HCT116 (cell line): ENCODE data around the gene PGBD5. TPM values are rescaled to one million over a fixed set of nuclear protein-coding genes. Genes with fewer than 3 reads are reported as not detected.
"Not testable (repeated sequence)": the region's sequence is repeated elsewhere in the genome, so short reads cannot be mapped to it uniquely, and the experiment has no call there.

ENCODE experiments used
- ATAC-seq: fragments of 200-7000 bp; cut with Tn5 transposase; 2 replicates; pipeline ENCODE4 v1.9.1; 2020; ENCODE audit warnings: mild to moderate bottlenecking, moderate library complexity
- BruUV-seq: library from RNA; stranded (reverse); fragments of 400-500 nt; replicated peaks from 2 replicates; lab custom pipeline; 2021; lab: Mats Ljungman, UMichigan
- CTCF ChIA-PET: fragments of 300-600 bp; sonication (Branson Sonifier 250); formaldehyde crosslinking; loops from one replicate; lab custom pipeline; 2021; ENCODE audit warnings: antibody characterized with exemption; lab: Charles Lee
- POLR2A ChIA-PET: fragments of 300-600, 350-600 bp; sonication (Branson Sonifier 250); formaldehyde crosslinking; loops from one replicate; lab custom pipeline; 2021; ENCODE audit warnings: antibody characterized with exemption; lab: Charles Lee
- RAD21 ChIA-PET, 2 experiments: fragments of 300-600 bp; sonication (Branson Sonifier 250); formaldehyde crosslinking; loops; one replicate each; lab custom pipeline; 2023; ENCODE audit warnings: low total read pairs in 2 of 2; ENCODE audit not compliant: uncharacterized antibody in 2 of 2, unreplicated experiment in 2 of 2, low non-redundant PET in 1 of 2; lab: Charles Lee
- DNase-seq: peaks from one replicate; pipeline ENCODE4 v3.0.0-alpha.2; 2010; ENCODE audit warnings: low read depth, low spot score
- H2AFZ ChIP-seq: fragments of 200-600 bp; shearing (Covaris generic), sonication (generic); 2 replicates; pipeline ENCODE4 v1.6.1; 2017; ENCODE audit warnings: low read depth, mixed run types, mixed read lengths, antibody characterized with exemption, low read length; ENCODE audit not compliant: poor library complexity, severe bottlenecking
- H3K27ac ChIP-seq: 2 replicates; pipeline ENCODE4 v1.5.1; 2012; ENCODE audit warnings: low read depth, low read length
- H3K27me3 ChIP-seq: fragments of 200-600 bp; sonication (generic); 2 replicates; pipeline ENCODE4 v1.6.1; 2016; ENCODE audit warnings: mixed run types, low read length, mixed read lengths; ENCODE audit not compliant: insufficient read depth
- H3K36me3 ChIP-seq, 2 experiments: fragments of 200-500 bp in 1 of 2; fragments of 200-600 bp in 1 of 2; sonication (Bioruptor generic) in 1 of 2; sonication (generic) in 1 of 2; 2 replicates each; pipeline versions ENCODE4 v1.5.1 to v1.6.1; 2014 to 2016; ENCODE audit warnings: low read length in 2 of 2, inconsistent platforms in 1 of 2, mixed read lengths in 1 of 2, mixed run types in 1 of 2; ENCODE audit not compliant: insufficient read depth in 2 of 2, control insufficient read depth in 1 of 2
- H3K4me1 ChIP-seq, 2 experiments: fragments of 200-600 bp in 1 of 2; sonication (generic) in 1 of 2; 2 replicates each; pipeline versions ENCODE4 v1.5.1 to v1.6.1; 2012 to 2017; ENCODE audit warnings: low read length in 2 of 2, inconsistent platforms in 1 of 2, mild to moderate bottlenecking in 1 of 2, mixed read lengths in 1 of 2, mixed run types in 1 of 2, moderate library complexity in 1 of 2; ENCODE audit not compliant: insufficient read depth in 2 of 2, control insufficient read depth in 1 of 2
- H3K4me2 ChIP-seq: fragments of 200-600 bp; sonication (generic); 2 replicates; pipeline ENCODE4 v1.6.1; 2017; ENCODE audit warnings: mixed run types, low read length, mixed read lengths
- H3K4me3 ChIP-seq, 2 experiments: fragments of 200-600 bp in 1 of 2; sonication (generic) in 1 of 2; replicated peaks in 1 of 2; 2 replicates each; pipeline ENCODE4 v1.5.1; 2011 to 2016; ENCODE audit warnings: low read length in 2 of 2, control low read depth in 1 of 2, low read depth in 1 of 2, mild to moderate bottlenecking in 1 of 2, mixed read lengths in 1 of 2, mixed run types in 1 of 2
- H3K79me2 ChIP-seq: fragments of 200-600 bp; sonication (generic); 2 replicates; pipeline ENCODE4 v1.6.1; 2017; ENCODE audit warnings: mild to moderate bottlenecking, mixed run types, low read length, moderate library complexity, mixed read lengths; ENCODE audit not compliant: insufficient read depth
- H3K9ac ChIP-seq: fragments of 200-600 bp; sonication (generic); 2 replicates; pipeline ENCODE4 v1.6.1; 2016; ENCODE audit warnings: low read length, mixed read lengths
- H3K9me2 ChIP-seq: fragments of 200-600 bp; sonication (generic), shearing (Covaris generic); 2 replicates; pipeline ENCODE4 v1.6.1; 2017; ENCODE audit warnings: mixed run types, mild to moderate bottlenecking, moderate library complexity; ENCODE audit not compliant: insufficient read depth
- H3K9me3 ChIP-seq, 2 experiments: fragments of 200-500 bp in 1 of 2; fragments of 200-600 bp in 1 of 2; sonication (Bioruptor generic) in 1 of 2; sonication (generic) in 1 of 2; 2 replicates each; pipeline ENCODE4 v1.6.1; 2014 to 2017; ENCODE audit warnings: low read length in 2 of 2, mixed read lengths in 2 of 2, inconsistent platforms in 1 of 2, low read depth in 1 of 2, mild to moderate bottlenecking in 1 of 2, mixed run types in 1 of 2, moderate library complexity in 1 of 2; ENCODE audit not compliant: control insufficient read depth in 1 of 2, insufficient read depth in 1 of 2
- H4K20me1 ChIP-seq: fragments of 200-600 bp; sonication (generic), shearing (Covaris generic); 2 replicates; pipeline ENCODE4 v1.6.1; 2017; ENCODE audit warnings: mixed run types, mild to moderate bottlenecking, moderate library complexity; ENCODE audit not compliant: insufficient read depth
- ELF1 ChIP-seq: IDR thresholded peaks from 2 replicates; pipeline ENCODE4 v1.6.1; 2012; ENCODE audit warnings: low read depth, borderline replicate concordance
- JUND ChIP-seq: IDR thresholded peaks from 2 replicates; pipeline ENCODE4 v1.6.1; 2012
- POLR2A ChIP-seq: IDR thresholded peaks from 2 replicates; pipeline ENCODE4 v1.7.0; 2011; ENCODE audit warnings: borderline replicate concordance; ENCODE audit not compliant: insufficient read depth, insufficient read length; ENCODE audit errors: extremely low read depth
- RAD21 ChIP-seq: IDR thresholded peaks from 2 replicates; pipeline ENCODE4 v1.6.1; 2012; ENCODE audit warnings: low read depth, mild to moderate bottlenecking
- SIN3A ChIP-seq: IDR thresholded peaks from 2 replicates; pipeline ENCODE4 v1.6.1; 2012; ENCODE audit warnings: low read depth
- SRF ChIP-seq: IDR thresholded peaks from 2 replicates; pipeline ENCODE4 v1.6.1; 2012; ENCODE audit warnings: low read depth
- ZNF274 ChIP-seq: fragments of 200-500 bp; sonication (Bioruptor generic); IDR thresholded peaks from 2 replicates; pipeline ENCODE4 v1.6.1; 2014; ENCODE audit warnings: mild to moderate bottlenecking, low read depth, low read length, inconsistent platforms
- intact Hi-C: fragments of 100-400 bp; cut with micrococcal nuclease; formaldehyde crosslinking; loops from 2 replicates; pipeline ENCODE4 v1.10.0; 2022
- total RNA-seq: library from RNA; stranded (reverse); gene quantifications from one replicate; pipeline ENCODE4 v1.2.1, GENCODE V29; 2021; ENCODE audit not compliant: unreplicated experiment
- TF ChIP-seq, protein P1 (sequence below): IDR thresholded peaks from 2 replicates; pipeline ENCODE4 v1.6.1; 2012

The PGBD5 gene
- total RNA-seq, 1 experiment from 2014 or later = 0.27 TPM

DNA sequence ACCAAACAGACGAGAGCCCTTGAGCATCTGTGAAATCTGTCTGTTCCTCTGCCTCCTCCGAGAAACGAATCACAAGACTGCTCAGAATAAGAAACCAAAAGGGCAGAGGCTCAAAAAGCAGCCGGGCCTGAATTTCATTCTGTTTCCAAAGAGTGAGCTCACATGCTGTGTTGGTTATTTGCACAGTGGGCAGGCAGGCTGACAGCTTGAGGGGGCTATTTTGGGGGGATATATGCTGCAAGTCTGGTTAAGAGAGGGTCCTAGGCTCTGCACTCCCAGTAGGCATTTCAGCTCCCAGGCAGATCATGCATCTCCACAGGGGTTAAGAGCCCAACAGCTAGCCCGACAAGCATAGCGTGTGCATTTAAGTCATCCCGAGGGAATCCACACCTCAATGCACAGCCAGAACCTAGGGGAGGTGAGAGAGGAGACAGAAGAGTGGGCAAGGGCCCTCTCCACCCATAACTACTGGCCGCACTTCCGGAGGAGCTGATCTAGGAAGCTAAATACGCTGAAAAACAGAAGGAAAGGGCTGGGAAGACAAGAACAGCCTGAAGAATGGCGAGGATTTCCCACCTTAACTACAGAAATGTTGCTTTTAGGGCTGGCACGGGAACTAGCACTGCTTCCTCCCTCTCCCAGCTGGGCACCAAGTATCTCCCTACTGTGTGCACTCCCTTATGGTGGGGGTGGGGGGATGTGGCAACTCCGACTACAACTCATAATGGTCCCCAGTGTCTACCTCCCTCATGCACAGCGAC is 3.7 kb downstream of the PGBD5 start:
- ATAC-seq (no peak), DNase-seq (no peak)
- no peak overlapping the region for H3K4me3 ChIP-seq
- CTCF ChIA-PET = no interaction called here
- RAD21 ChIA-PET = no interaction called here
- no peak overlapping the region for H3K4me2 ChIP-seq
- POLR2A ChIA-PET = no interaction called here
- no TSS peak for BruUV-seq
- no peak overlapping the region for H2AFZ ChIP-seq
- H3K4me1 ChIP-seq = no peaks in the 10 kb centered on the region
- H3K27me3 ChIP-seq = peaks cover 33% of the 10 kb centered on the region
- no peaks in the 10 kb centered on the region for H3K9me2 ChIP-seq
- no peaks in the 10 kb centered on the region for H3K9me3 ChIP-seq
- peak; percentile 57 for TF ChIP-seq POLR2A
- no peak for TF ChIP-seq RAD21
- intact Hi-C loops = no loop called here
- H3K79me2 ChIP-seq = no peaks in the 10 kb centered on the region
- H4K20me1 ChIP-seq = no peaks in the 10 kb centered on the region
- H3K9ac ChIP-seq = no peak overlapping the region
- H3K27ac ChIP-seq = no peak overlapping the region
- H3K36me3 ChIP-seq = no peaks in the 10 kb centered on the region

DNA sequence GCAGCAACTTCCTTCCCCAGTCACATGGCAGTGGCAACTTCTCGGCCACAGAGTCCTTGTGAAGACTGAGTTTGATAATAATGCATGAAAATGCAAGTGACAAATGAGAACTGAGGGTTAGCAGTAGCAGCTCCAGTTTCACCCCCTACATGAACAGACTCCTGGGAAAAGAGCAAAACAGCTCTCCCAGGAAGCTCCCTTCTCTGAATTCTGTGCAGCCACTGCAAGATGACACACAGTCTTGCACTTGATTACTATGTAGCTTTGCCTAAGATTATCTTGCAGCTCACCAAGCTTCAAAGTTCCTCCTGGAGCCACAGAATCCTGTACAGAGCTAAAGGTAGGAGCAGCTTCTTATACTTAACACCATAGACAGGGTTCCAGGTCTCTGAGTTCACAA is 4.7 kb downstream of the PGBD5 start:
- DNase-seq (no peak), ATAC-seq (no peak)
- H3K9ac ChIP-seq = no peak overlapping the region
- H2AFZ ChIP-seq = no peak overlapping the region
- no peak overlapping the region for H3K4me2 ChIP-seq
- no peak overlapping the region for H3K4me3 ChIP-seq
- TF ChIP-seq, protein P1, sequence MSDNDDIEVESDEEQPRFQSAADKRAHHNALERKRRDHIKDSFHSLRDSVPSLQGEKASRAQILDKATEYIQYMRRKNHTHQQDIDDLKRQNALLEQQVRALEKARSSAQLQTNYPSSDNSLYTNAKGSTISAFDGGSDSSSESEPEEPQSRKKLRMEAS = no peak
- TF ChIP-seq ZNF274 (no peak), JUND (no peak), SIN3A (no peak), ELF1 (no peak), SRF (no peak)
- CTCF ChIA-PET = no interaction called here
- H3K27me3 ChIP-seq = peaks cover 34% of the 10 kb centered on the region
- no peak overlapping the region for H3K27ac ChIP-seq
- POLR2A ChIA-PET = no interaction called here
- intact Hi-C loops = no loop called here
- H4K20me1 ChIP-seq = no peaks in the 10 kb centered on the region
- no peaks in the 10 kb centered on the region for H3K4me1 ChIP-seq
- no peaks in the 10 kb centered on the region for H3K36me3 ChIP-seq
- H3K79me2 ChIP-seq = no peaks in the 10 kb centered on the region
- no peaks in the 10 kb centered on the region for H3K9me3 ChIP-seq
- RAD21 ChIA-PET = no interaction called here
- BruUV-seq = no TSS peak
- no peaks in the 10 kb centered on the region for H3K9me2 ChIP-seq

DNA sequence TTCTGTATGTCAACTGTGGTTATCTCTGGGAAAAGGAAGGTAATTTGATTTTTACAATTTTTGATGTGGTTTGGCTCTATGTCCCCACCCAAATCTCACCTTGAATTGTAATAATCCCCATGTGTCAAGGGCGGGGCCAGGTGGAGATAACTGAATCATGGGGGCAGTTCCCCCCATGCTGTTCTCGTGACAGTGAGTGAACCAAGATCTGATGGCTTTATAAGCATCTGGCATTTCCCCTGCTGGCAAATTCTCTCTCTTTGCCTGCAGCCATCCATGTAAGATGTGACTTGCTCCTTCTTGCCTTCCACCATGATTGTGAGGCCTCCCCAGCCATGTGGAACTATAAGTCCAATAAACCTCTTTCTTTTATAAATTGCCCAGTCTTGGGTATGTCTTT is 5.8 kb downstream of the PGBD5 start:
- ATAC-seq, H3K4me3 ChIP-seq, H4K20me1 ChIP-seq, intact Hi-C loops, H3K9ac ChIP-seq, H3K4me1 ChIP-seq, H3K79me2 ChIP-seq, H3K36me3 ChIP-seq, H3K27ac ChIP-seq, H3K9me3 ChIP-seq, POLR2A ChIA-PET, RAD21 ChIA-PET, H3K4me2 ChIP-seq, CTCF ChIA-PET, H3K9me2 ChIP-seq, BruUV-seq, H2AFZ ChIP-seq, DNase-seq: not testable (repeated sequence)
- H3K27me3 ChIP-seq = peaks cover 40% of the 10 kb centered on the region
